WTC11 (cell line): ENCODE results near the gene MED13. TPM values are rescaled to one million over a fixed set of nuclear protein-coding genes. Genes with fewer than 3 reads are reported as not detected.

Source experiments
- ATAC-seq: fragments of 200-7000 bp; cut with Tn5 transposase; 2 replicates; pipeline ENCODE4 v1.10.0; 2021; ENCODE audit warnings: mild to moderate bottlenecking, moderate library complexity
- CTCF ChIA-PET: fragments of 300-600 bp; sonication (Branson Sonifier 250); formaldehyde crosslinking; loops from one replicate; lab custom pipeline; 2021; ENCODE audit warnings: antibody characterized with exemption; lab: Charles Lee
- POLR2A ChIA-PET: fragments of 350-600 bp; sonication (Branson Sonifier 250); formaldehyde crosslinking; loops from one replicate; lab custom pipeline; 2021; ENCODE audit warnings: antibody characterized with exemption; lab: Charles Lee
- DNase-seq: peaks from one replicate; pipeline ENCODE4 v3.0.0; 2021; ENCODE audit warnings: low spot score
- H3K27ac Mint-ChIP-seq: 2 replicates; pipeline ENCODE4 v1.8.0; 2021; ENCODE audit warnings: mixed read lengths
- H3K27me3 Mint-ChIP-seq: 2 replicates; pipeline ENCODE4 v1.8.0; 2021; ENCODE audit warnings: low read depth, mild to moderate bottlenecking, moderate library complexity, mixed read lengths
- H3K36me3 Mint-ChIP-seq: 2 replicates; pipeline ENCODE4 v1.8.0; 2021; ENCODE audit warnings: mixed read lengths
- H3K4me1 Mint-ChIP-seq: 2 replicates; pipeline ENCODE4 v1.8.0; 2022; ENCODE audit warnings: mixed read lengths
- H3K4me3 Mint-ChIP-seq: 2 replicates; pipeline ENCODE4 v1.8.0; 2021; ENCODE audit warnings: mild to moderate bottlenecking, moderate library complexity, mixed read lengths
- H3K9me3 Mint-ChIP-seq: 2 replicates; pipeline ENCODE4 v1.8.0; 2021; ENCODE audit warnings: mixed read lengths
- ATF1 ChIP-seq: sonication (generic); formaldehyde crosslinking; IDR thresholded peaks from 2 replicates; pipeline ENCODE4 v1.8.1; 2023; ENCODE audit warnings: mild to moderate bottlenecking, moderate library complexity, missing genetic modification reagents
- GABPB1 ChIP-seq: sonication (generic); formaldehyde crosslinking; IDR thresholded peaks from 2 replicates; pipeline ENCODE4 v1.8.1; 2023; ENCODE audit warnings: mild to moderate bottlenecking, missing genetic modification reagents
- GRHL2 ChIP-seq: fragments of 250-450 bp; sonication (Bioruptor Pico); IDR thresholded peaks from 2 replicates; pipeline ENCODE4 v1.8.0; 2022; ENCODE audit warnings: mild to moderate bottlenecking, moderate library complexity; ENCODE audit not compliant: insufficient replicate concordance, severe bottlenecking
- IRF2 ChIP-seq: sonication (generic); formaldehyde crosslinking; IDR thresholded peaks from 2 replicates; pipeline ENCODE4 v1.8.0; 2022; ENCODE audit warnings: low read depth, missing genetic modification reagents, borderline replicate concordance
- JAZF1 ChIP-seq: fragments of 250-450 bp; sonication (Bioruptor Pico); IDR thresholded peaks from 2 replicates; pipeline ENCODE4 v1.9.0; 2021; ENCODE audit warnings: moderate library complexity, mild to moderate bottlenecking, inconsistent platforms
- JUN ChIP-seq: sonication (generic); formaldehyde crosslinking; IDR thresholded peaks from 2 replicates; pipeline ENCODE4 v1.8.0; 2023; ENCODE audit warnings: mild to moderate bottlenecking, missing genetic modification reagents
- SMAD3 ChIP-seq: sonication (generic); formaldehyde crosslinking; IDR thresholded peaks from 2 replicates; pipeline ENCODE4 v1.8.0; 2022; ENCODE audit warnings: missing genetic modification reagents, mild to moderate bottlenecking, borderline replicate concordance
- SMAD4 ChIP-seq: sonication (generic); formaldehyde crosslinking; IDR thresholded peaks from 2 replicates; pipeline ENCODE4 v1.8.0; 2022; ENCODE audit warnings: mild to moderate bottlenecking, missing genetic modification reagents
- TEAD1 ChIP-seq: sonication (generic); formaldehyde crosslinking; IDR thresholded peaks from 2 replicates; pipeline ENCODE4 v1.8.0; 2022; ENCODE audit warnings: mild to moderate bottlenecking, missing genetic modification reagents
- ZNF219 ChIP-seq: sonication (generic); formaldehyde crosslinking; IDR thresholded peaks from 2 replicates; pipeline ENCODE4 v1.8.0; 2023; ENCODE audit warnings: missing genetic modification reagents, mild to moderate bottlenecking, borderline replicate concordance
- total RNA-seq: library from RNA; stranded (reverse); gene quantifications from 3 replicates; pipeline ENCODE4 v1.2.3, GENCODE V29; 2021
- TF ChIP-seq, protein P1 (sequence below): sonication (generic); formaldehyde crosslinking; IDR thresholded peaks from 2 replicates; pipeline ENCODE4 v1.8.1; 2023; ENCODE audit warnings: mild to moderate bottlenecking, missing genetic modification reagents
- TF ChIP-seq, protein P2 (sequence below): fragments of 250-450 bp; sonication (Bioruptor Pico); IDR thresholded peaks from 2 replicates; pipeline ENCODE4 v1.9.0; 2021; ENCODE audit warnings: moderate library complexity, mild to moderate bottlenecking, inconsistent platforms, borderline replicate concordance
- TF ChIP-seq, protein P3 (sequence below): sonication (generic); formaldehyde crosslinking; IDR thresholded peaks from 2 replicates; pipeline ENCODE4 v1.8.1; 2023; ENCODE audit warnings: mild to moderate bottlenecking, moderate library complexity, missing genetic modification reagents
- TF ChIP-seq, protein P4 (sequence below): sonication (generic); formaldehyde crosslinking; IDR thresholded peaks from 2 replicates; pipeline ENCODE4 v1.8.1; 2023; ENCODE audit warnings: mild to moderate bottlenecking, missing genetic modification reagents
- TF ChIP-seq, protein P5 (sequence below): sonication (generic); formaldehyde crosslinking; IDR thresholded peaks from 2 replicates; pipeline ENCODE4 v1.8.1; 2023; ENCODE audit warnings: mild to moderate bottlenecking, missing genetic modification reagents, borderline replicate concordance
- TF ChIP-seq, protein P6 (sequence below): sonication (generic); formaldehyde crosslinking; conservative IDR thresholded peaks from 2 replicates; pipeline ENCODE4 v1.8.1; 2023; ENCODE audit warnings: mild to moderate bottlenecking, low read depth, missing genetic modification reagents, moderate library complexity
- TF ChIP-seq, protein P7 (sequence below): sonication (generic); formaldehyde crosslinking; IDR thresholded peaks from 2 replicates; pipeline ENCODE4 v1.8.1; 2022; ENCODE audit warnings: mild to moderate bottlenecking, missing genetic modification reagents, moderate library complexity, borderline replicate concordance
- TF ChIP-seq, protein P8 (sequence below): fragments of 250-450 bp; sonication (Bioruptor Pico); IDR thresholded peaks from 2 replicates; pipeline ENCODE4 v1.9.0; 2021; ENCODE audit warnings: mild to moderate bottlenecking

Gene MED13
- total RNA-seq, 1 experiment from 2014 or later: 39.7 TPM

DNA sequence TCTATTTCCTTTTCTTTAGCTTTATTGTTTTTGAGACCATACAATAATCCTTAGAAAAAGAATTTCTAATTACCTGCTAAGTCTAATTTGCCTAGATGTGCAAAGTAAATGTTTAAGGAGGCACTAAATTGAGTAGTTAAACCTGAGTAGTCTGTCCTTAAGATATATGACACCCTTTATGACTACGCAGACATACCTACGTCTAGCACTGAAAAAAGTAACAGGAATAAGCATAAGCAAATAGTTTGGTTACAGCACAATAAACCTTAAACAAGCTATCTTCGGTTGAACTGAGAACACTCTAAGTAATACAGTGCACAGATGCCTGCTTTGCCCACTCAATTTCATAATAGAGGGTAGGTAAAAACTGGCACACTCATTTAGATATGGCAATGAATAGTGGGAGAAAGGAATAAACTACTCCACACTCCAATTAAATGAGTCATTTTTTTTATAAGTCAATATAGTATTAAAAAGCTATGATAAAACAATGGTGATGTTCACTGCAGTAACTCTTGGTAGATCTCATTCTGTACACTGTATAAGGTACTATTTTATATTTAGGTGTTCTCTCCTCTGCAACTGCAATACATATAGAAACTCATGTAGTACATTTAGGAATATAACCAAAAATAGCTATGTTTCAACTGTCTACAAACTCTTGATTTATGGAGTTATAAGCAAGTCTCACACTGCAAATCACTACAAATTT lies 117.6 kb downstream of the MED13 start (continued):
- TF ChIP-seq, protein P1, sequence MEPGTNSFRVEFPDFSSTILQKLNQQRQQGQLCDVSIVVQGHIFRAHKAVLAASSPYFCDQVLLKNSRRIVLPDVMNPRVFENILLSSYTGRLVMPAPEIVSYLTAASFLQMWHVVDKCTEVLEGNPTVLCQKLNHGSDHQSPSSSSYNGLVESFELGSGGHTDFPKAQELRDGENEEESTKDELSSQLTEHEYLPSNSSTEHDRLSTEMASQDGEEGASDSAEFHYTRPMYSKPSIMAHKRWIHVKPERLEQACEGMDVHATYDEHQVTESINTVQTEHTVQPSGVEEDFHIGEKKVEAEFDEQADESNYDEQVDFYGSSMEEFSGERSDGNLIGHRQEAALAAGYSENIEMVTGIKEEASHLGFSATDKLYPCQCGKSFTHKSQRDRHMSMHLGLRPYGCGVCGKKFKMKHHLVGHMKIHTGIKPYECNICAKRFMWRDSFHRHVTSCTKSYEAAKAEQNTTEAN: no peak

DNA sequence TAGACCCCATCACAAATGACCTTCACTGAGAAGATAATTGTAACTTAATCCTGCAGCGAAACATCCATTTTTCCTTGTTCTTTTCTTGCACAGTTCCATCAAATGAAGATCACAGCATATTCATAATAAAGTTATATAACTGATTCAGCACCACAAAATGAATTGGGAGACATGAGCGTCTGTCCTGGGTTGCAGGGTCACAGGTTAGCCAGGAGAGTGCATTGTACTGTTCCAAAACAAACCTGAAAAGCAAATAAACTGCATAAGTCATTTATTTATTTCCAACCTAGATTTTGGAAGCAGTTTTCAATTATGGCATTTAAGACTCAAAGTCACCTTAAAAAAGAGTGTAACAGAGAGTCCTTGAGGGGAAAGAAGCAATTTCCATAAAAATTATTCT lies 118.7 kb downstream of the MED13 start:
- Mint-ChIP-seq H3K36me3 (peaks cover 51% of the 10 kb centered on the region), H3K9me3 (no peaks in the 10 kb centered on the region), H3K27ac (no peak overlapping the region), H3K4me3 (no peak overlapping the region), H3K4me1 (0 out of 2 replicates have a peak, but pooled peaks cover 3% of the 10 kb centered on the region), H3K27me3 (no peaks in the 10 kb centered on the region)
- ChIA-PET CTCF (no interaction called here), POLR2A (no interaction called here)
- no peak for DNase-seq
- no peak for TF ChIP-seq GABPB1 (CRISPR knock-in tag)
- no peak for TF ChIP-seq SMAD4 (CRISPR knock-in tag)
- ATAC-seq: no peak

DNA sequence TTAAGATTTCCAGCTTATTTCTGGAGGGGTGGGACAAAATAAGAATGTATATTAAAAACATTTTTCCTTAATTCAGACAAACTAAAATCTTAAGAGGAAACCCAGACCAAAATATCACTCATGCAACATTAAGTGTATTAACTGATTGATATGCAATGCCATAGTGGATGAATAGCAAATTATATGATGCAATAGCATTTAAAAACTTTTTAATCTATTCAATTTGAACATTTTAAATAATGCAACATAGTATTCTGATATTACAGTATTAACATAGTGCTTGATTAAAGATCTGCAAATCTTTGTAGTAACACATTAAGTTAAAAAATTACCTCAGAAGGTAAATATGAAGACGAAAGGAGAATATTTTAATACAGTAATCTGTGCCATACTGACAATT lies 122.0 kb downstream of the MED13 start:
- no peak overlapping the region for H3K27ac Mint-ChIP-seq
- no peaks in the 10 kb centered on the region for H3K9me3 Mint-ChIP-seq
- no peak for ATAC-seq
- no peaks in the 10 kb centered on the region for H3K4me1 Mint-ChIP-seq
- no peaks in the 10 kb centered on the region for H3K27me3 Mint-ChIP-seq
- ChIA-PET CTCF (no interaction called here), POLR2A (no interaction called here)
- peaks cover 23% of the 10 kb centered on the region for H3K36me3 Mint-ChIP-seq
- DNase-seq: no peak
- no peak overlapping the region for H3K4me3 Mint-ChIP-seq
- TF ChIP-seq TEAD1 (CRISPR knock-in tag): no peak
- no peak for TF ChIP-seq JUN (CRISPR knock-in tag)
- no peak for TF ChIP-seq IRF2
- TF ChIP-seq ZNF219: no peak
- no peak for TF ChIP-seq GRHL2 (CRISPR knock-in tag)
- TF ChIP-seq, protein P2, sequence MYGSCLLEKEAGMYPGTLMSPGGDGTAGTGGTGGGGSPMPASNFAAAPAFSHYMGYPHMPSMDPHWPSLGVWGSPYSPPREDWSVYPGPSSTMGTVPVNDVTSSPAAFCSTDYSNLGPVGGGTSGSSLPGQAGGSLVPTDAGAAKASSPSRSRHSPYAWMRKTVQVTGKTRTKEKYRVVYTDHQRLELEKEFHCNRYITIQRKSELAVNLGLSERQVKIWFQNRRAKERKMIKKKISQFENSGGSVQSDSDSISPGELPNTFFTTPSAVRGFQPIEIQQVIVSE: no peak
- TF ChIP-seq, protein P3, sequence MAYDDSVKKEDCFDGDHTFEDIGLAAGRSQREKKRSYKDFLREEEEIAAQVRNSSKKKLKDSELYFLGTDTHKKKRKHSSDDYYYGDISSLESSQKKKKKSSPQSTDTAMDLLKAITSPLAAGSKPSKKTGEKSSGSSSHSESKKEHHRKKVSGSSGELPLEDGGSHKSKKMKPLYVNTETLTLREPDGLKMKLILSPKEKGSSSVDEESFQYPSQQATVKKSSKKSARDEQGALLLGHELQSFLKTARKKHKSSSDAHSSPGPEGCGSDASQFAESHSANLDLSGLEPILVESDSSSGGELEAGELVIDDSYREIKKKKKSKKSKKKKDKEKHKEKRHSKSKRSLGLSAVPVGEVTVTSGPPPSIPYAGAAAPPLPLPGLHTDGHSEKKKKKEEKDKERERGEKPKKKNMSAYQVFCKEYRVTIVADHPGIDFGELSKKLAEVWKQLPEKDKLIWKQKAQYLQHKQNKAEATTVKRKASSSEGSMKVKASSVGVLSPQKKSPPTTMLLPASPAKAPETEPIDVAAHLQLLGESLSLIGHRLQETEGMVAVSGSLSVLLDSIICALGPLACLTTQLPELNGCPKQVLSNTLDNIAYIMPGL (CRISPR knock-in tag): no peak
- TF ChIP-seq, protein P4, sequence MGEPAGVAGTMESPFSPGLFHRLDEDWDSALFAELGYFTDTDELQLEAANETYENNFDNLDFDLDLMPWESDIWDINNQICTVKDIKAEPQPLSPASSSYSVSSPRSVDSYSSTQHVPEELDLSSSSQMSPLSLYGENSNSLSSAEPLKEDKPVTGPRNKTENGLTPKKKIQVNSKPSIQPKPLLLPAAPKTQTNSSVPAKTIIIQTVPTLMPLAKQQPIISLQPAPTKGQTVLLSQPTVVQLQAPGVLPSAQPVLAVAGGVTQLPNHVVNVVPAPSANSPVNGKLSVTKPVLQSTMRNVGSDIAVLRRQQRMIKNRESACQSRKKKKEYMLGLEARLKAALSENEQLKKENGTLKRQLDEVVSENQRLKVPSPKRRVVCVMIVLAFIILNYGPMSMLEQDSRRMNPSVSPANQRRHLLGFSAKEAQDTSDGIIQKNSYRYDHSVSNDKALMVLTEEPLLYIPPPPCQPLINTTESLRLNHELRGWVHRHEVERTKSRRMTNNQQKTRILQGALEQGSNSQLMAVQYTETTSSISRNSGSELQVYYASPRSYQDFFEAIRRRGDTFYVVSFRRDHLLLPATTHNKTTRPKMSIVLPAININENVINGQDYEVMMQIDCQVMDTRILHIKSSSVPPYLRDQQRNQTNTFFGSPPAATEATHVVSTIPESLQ (CRISPR knock-in tag): no peak
- no peak for TF ChIP-seq SMAD3 (CRISPR knock-in tag)
- TF ChIP-seq, protein P5, sequence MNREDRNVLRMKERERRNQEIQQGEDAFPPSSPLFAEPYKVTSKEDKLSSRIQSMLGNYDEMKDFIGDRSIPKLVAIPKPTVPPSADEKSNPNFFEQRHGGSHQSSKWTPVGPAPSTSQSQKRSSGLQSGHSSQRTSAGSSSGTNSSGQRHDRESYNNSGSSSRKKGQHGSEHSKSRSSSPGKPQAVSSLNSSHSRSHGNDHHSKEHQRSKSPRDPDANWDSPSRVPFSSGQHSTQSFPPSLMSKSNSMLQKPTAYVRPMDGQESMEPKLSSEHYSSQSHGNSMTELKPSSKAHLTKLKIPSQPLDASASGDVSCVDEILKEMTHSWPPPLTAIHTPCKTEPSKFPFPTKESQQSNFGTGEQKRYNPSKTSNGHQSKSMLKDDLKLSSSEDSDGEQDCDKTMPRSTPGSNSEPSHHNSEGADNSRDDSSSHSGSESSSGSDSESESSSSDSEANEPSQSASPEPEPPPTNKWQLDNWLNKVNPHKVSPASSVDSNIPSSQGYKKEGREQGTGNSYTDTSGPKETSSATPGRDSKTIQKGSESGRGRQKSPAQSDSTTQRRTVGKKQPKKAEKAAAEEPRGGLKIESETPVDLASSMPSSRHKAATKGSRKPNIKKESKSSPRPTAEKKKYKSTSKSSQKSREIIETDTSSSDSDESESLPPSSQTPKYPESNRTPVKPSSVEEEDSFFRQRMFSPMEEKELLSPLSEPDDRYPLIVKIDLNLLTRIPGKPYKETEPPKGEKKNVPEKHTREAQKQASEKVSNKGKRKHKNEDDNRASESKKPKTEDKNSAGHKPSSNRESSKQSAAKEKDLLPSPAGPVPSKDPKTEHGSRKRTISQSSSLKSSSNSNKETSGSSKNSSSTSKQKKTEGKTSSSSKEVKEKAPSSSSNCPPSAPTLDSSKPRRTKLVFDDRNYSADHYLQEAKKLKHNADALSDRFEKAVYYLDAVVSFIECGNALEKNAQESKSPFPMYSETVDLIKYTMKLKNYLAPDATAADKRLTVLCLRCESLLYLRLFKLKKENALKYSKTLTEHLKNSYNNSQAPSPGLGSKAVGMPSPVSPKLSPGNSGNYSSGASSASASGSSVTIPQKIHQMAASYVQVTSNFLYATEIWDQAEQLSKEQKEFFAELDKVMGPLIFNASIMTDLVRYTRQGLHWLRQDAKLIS (CRISPR knock-in tag): no peak
- TF ChIP-seq, protein P6, sequence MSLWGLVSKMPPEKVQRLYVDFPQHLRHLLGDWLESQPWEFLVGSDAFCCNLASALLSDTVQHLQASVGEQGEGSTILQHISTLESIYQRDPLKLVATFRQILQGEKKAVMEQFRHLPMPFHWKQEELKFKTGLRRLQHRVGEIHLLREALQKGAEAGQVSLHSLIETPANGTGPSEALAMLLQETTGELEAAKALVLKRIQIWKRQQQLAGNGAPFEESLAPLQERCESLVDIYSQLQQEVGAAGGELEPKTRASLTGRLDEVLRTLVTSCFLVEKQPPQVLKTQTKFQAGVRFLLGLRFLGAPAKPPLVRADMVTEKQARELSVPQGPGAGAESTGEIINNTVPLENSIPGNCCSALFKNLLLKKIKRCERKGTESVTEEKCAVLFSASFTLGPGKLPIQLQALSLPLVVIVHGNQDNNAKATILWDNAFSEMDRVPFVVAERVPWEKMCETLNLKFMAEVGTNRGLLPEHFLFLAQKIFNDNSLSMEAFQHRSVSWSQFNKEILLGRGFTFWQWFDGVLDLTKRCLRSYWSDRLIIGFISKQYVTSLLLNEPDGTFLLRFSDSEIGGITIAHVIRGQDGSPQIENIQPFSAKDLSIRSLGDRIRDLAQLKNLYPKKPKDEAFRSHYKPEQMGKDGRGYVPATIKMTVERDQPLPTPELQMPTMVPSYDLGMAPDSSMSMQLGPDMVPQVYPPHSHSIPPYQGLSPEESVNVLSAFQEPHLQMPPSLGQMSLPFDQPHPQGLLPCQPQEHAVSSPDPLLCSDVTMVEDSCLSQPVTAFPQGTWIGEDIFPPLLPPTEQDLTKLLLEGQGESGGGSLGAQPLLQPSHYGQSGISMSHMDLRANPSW: no peak
- no peak for TF ChIP-seq JAZF1 (CRISPR knock-in tag)
- TF ChIP-seq, protein P7, sequence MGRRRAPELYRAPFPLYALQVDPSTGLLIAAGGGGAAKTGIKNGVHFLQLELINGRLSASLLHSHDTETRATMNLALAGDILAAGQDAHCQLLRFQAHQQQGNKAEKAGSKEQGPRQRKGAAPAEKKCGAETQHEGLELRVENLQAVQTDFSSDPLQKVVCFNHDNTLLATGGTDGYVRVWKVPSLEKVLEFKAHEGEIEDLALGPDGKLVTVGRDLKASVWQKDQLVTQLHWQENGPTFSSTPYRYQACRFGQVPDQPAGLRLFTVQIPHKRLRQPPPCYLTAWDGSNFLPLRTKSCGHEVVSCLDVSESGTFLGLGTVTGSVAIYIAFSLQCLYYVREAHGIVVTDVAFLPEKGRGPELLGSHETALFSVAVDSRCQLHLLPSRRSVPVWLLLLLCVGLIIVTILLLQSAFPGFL (CRISPR knock-in tag): no peak
- no peak for TF ChIP-seq ATF1
- TF ChIP-seq, protein P8, sequence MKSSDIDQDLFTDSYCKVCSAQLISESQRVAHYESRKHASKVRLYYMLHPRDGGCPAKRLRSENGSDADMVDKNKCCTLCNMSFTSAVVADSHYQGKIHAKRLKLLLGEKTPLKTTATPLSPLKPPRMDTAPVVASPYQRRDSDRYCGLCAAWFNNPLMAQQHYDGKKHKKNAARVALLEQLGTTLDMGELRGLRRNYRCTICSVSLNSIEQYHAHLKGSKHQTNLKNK (CRISPR knock-in tag): no peak
